ENCODE results near the gene ERH.

- TF ChIP-seq CTCF (IDR thresholded peaks at IDR 0.05; ENCODE audit: extremely low read depth in 1 of 2, insufficient read depth in 1 of 2, low read depth in 1 of 2, low read length in 2 of 2) (no peak), POLR2A (IDR thresholded peaks at IDR 0.05; ENCODE audit: low read depth, low read length) (no peak), EZH2 (IDR thresholded peaks at IDR 0.05; ENCODE audit: borderline replicate concordance, low read depth, low read length, severe bottlenecking) (no peak), POLR2AphosphoS5 (IDR thresholded peaks at IDR 0.05; ENCODE audit: insufficient read depth, low read depth, low read length) (no peak), GATA2 (IDR thresholded peaks at IDR 0.05; ENCODE audit: insufficient read depth, insufficient read length, low read depth, low read length) (no peak), JUN (IDR thresholded peaks at IDR 0.05; ENCODE audit: borderline replicate concordance, insufficient read depth, insufficient read length, low read depth) (no peak)
Observed at GRCh38 chr14:69375722-69376121, 22.4 kb downstream of the ERH start.
